Kidney glomerular epithelial cell (primary cell): ENCODE results near the gene GADD45A.
A peak's percentile ranks its signal among the peaks of the same experiment; 100 is the strongest.
"Not testable (repeated sequence)": the region's sequence is repeated elsewhere in the genome, so short reads cannot be mapped to it uniquely, and the experiment has no call there.

Source experiments
- DNase-seq: peaks from one replicate; lab custom pipeline; 2025; lab: John Stamatoyannopoulos, UW

Gene GADD45A

GRCh38 chr1:67721650-67722291 is 36.8 kb downstream of the GADD45A start:
- no peak for DNase-seq

DNA sequence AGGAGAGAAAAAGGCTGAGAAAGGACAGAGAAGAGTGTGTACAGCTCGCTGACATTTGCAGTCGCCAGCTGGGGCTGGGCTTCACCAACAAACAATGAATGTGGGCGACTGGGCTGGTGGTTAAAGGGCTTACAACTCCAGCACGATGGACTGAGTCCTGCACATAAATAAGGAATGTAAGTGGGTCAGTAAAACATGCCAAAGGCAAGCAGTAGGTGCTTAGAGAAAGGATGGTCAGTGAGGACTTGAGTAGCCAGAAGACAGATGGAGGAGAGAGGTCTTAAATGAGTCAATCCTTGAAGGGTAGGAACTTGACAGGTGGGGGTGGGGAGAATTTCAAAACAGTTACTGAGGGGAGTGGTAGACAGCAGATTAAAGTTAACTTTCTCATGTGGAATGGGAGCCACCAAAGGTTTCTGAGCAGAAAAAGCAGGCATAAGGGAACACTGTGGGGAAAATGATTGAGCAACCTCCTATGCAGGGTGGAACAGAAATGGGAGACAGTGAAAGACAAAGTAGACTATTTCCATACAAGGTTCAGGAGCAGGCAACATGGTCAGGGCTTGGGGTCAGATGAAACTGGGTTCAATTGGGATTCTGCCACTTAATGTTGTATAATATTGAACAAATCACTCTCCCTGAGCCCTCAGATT is 37.4 kb downstream of the GADD45A start:
- DNase-seq = no peak

DNA sequence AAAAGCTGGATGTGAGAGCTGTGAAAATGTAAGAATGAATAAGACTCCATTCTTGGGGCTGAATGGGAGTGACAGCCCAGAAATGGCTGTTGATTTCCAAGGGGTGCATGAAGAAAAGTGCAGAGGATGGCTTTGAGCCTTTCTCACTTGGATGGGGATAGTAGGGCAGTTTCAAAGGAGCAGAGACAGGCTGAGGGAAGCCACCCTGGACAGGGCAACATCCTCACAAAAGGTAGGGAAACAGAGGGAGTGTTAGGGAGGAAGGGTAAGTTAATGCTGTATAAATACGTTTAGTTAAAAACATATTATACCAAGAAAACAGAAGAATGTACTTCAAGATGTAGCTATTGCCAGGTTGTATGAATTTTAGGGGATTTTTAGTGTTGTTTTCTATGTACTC is 38.1 kb downstream of the GADD45A start:
- no peak for DNase-seq

DNA sequence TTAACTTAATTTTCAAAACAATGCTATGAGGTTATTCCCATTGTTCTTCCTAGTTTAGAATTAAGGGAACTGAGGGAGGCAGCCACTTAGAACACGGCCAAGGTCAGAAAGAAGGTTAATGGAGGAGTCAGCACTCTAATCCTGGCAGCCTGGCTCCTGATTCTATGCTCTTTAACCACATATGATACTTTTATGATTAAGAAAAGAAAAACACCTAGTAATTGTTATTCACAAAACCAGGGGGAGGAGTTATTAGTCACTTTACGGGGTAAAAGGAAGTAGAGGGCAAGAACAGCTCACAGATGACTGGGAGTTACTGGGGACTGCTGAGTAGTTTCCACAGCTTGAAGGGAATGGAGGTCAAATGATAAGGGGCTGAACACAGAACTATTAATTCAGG is 38.6 kb downstream of the GADD45A start:
- DNase-seq = peak; percentile 76

- peak; percentile 73 for DNase-seq
Observed at GRCh38 chr1:67724928-67725560, 40.0 kb downstream of the GADD45A start.

DNA sequence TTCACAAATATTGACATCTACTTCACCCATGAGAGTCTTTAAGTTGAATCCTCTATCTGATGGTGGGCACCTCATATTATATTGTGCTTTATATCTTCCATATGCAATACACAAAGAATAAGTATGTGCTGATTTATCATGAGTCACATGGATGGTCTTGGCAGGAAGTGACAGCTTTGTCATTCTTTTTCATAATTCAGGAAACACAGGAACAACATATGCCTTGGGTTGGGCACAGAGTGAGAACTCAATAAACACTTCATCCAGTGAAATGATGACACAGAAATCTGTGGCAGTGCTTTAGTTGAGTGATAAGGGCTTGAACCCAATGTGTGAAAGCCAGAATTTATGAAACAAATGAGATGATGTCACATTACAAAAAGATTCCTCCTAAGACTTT is 41.2 kb downstream of the GADD45A start:
- no peak for DNase-seq

DNA sequence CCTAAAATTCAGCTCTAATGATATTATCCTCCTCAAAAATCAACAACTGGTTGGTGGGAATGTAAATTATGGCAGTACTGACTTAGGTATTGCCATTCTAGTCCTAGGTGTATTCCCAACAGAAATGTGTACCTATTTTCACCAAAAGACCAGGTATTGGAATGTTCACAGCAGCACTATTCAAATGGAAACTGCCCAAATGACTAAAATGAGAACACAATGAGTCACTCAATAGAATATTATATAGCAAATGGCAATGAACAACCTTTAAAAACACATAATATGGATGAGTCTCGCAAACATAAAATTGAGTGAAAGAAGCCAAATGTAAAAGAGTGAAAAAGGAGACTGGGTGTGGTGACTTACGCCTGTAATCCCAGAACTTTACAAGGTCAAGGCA is 44.9 kb downstream of the GADD45A start:
- no peak for DNase-seq

GRCh38 chr1:67730312-67730711 is 45.3 kb downstream of the GADD45A start:
- not testable (repeated sequence) for DNase-seq

DNA sequence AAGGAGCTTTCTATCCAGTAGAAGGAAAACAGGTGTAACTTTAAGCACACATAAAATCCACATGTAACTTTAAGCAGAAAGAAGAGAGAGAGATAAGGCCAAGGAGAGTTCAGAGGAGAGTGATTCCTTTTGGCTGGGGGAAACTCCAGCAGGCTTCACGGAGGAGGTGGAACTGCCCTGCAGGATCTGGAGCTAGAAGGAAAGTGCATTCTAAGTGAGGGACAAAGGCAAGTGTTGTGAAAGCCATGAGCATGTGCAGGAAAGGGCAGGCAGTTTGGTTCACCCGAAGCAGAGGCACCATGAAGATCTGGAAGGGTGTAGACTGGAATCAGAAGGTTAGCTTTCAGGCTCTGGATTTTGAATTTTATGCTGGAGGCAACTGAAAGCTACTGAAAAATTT is 46.3 kb downstream of the GADD45A start:
- DNase-seq = no peak

DNA sequence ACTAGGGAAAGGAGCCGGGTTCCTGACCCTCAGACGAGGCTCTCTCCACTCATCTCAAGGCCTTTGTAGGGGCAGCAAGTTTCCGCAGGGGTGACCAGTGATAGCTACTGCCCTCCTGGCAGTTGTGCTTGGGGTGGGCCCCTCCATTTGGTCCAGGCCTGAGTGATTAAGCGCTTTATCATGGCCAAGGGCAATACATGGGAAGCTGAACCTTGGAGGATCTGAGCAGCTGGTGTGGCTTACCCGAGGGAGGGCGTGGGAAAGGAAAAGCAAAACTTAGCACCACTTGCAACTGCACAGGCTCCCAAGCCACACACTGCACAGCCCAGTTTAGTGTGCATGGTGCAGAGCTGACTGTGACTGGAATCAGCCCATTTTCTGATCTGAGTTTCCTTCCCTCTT is 47.8 kb downstream of the GADD45A start:
- DNase-seq = no peak

DNA sequence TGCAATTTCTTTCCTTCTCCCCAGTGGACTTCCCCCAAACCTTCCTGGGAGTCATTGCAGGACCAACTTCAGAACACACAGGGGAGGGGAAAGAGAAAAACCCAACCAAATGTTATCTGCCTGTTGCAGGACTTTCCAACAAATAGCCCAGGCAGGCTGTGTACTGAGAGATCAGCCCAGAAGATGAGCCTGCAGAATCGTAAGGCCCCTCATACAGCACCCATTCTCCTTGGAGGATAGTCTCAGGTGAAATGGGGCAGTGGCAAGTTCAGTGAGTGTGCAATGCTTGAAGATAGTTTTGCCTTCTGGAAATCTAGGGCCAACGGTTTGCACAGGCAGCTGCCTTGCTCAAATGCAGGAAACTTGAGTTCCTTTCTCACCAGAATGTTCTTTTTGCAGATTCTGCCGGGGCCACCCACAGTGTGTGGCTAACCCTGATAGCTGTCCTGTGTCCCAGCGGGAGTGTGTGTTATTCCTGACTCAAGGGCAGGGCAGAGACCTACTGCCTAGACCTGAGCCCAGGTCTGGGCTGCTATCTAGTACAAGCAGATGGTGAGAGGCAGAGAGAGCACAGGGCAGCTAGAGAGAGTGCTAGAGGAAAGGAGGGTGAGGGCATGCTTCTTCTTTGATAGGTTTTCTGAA is 48.8 kb downstream of the GADD45A start:
- DNase-seq = no peak

DNA sequence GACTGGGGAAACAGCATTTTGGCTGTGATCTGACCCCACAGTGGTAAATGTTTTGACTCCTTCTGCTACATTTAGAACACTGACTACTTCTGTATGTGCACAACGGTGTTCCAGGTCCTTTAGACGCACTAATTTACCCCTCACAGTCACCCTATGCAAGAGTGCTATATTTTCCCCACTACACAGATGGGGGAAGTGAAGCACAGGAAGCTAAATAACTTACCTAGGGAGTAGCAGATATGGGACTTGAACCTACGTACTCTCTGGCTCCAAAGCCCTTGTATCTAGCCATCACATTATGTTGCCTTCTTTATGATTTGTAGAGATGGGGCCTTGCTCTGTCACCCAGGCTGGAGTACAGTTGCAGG is 49.3 kb downstream of the GADD45A start:
- DNase-seq = no peak

GRCh38 chr1:67735206-67735605 is 50.2 kb downstream of the GADD45A start:
- DNase-seq = no peak

DNA sequence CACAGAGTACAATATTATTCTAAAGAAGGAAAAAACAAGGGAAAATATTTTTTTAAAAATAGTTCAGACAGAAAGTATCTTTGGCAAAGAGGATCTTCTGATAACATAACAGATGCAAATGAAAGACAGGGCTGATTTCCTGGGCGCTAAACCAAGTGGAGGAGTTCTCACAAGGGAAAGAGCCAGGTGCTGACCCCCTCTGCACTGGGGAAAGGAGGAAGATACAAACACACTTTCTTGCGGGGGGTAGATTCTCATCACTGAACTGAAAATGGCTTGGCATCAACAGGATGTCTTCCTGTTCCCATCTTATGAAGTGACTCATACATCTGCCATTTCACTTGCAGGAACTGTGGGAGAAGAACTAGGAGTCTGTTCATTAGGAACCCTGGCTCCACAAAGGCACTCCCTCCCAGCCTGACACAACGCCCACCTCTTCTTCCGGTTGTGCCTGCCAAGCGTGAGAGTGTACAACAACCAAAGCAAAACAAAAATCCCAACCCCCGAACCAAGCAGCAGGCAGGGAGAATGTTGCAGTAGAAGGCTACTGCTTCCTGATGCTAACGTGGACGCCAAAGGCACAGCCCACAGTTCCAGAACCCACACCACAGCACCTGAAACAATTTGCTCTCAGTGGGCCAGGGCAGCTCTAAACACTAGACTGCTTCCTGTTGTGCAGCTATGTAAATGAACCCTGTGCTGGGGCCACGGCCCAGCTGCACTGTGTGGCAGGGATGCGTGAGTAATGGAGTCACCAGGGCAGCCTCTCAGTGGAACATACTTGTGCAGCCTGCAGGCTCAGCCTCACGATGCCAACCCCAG is 51.0 kb downstream of the GADD45A start:
- DNase-seq = peak; percentile 86

DNA sequence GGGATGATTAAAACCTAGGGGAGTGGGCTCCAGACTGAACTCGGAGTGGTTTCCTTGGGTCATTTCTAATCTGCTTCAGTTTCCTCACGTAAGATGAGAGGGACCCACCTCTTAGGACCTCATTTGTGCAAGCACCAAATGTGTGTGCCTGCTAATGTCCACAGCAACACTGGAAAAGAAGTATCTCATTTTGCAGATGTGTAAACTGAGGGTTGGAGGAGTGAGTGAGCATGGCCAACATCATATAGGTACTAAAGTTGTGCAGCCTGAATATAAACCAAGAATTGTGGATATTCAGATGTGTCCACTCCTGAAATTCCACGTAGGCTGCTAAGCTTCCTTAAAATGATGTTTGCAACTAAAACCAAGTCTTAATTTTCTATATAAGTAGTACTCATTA is 51.7 kb downstream of the GADD45A start:
- DNase-seq = no peak

- no peak for DNase-seq
Observed at GRCh38 chr1:67737875-67738274, 52.9 kb downstream of the GADD45A start.
